GM21576 (cell line): ENCODE data around the gene MAP1B.
"Not testable (repeated sequence)": the region's sequence is repeated elsewhere in the genome, so short reads cannot be mapped to it uniquely, and the experiment has no call there.

ENCODE experiments used
- ATAC-seq: cut with Tn5 transposase; IDR thresholded peaks from one replicate; pipeline ENCODE4 v1.9.1; 2021; ENCODE audit warnings: mild to moderate bottlenecking, moderate library complexity; ENCODE audit not compliant: unreplicated experiment

The MAP1B gene

GRCh38 chr5:72159501-72159911 is 52.2 kb downstream of the MAP1B start:
- no peak for ATAC-seq

DNA sequence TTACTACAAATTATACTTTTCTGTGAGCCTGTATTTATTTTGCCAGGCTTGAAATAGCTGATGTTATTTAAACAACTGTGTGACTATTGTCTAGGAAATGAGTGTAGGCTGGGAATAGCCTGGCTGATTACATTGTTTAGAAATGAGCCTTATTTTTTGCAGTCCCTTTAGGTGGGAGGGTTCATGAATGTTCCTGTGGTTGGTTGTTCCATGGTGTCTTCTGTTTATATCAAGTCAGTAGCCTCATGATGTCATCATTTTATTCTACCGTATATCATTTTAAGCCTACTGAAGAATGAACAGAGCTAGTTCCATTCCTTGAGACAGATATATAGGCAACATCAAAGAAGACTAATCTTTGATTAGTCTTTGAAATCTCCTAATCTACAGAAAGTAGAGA is 53.1 kb downstream of the MAP1B start:
- no peak for ATAC-seq

DNA sequence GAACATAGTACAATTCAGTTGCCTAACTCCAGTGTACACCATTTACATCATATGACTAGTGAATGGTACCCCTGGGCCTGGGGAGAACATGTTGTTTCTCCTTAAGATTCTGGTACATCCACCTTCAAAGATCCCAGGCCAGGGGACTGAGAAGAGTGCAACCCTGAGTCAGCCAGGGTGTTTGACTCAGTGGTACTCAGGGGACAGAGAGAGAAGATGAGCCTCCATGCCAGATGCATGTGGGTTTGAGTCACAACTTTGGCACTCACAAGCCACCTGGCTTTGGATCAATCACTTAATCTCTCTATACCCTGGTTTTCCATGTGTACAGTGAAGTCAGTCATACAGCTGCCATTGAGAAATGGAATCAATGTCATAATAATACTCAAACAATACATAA is 53.7 kb downstream of the MAP1B start:
- ATAC-seq: no peak

DNA sequence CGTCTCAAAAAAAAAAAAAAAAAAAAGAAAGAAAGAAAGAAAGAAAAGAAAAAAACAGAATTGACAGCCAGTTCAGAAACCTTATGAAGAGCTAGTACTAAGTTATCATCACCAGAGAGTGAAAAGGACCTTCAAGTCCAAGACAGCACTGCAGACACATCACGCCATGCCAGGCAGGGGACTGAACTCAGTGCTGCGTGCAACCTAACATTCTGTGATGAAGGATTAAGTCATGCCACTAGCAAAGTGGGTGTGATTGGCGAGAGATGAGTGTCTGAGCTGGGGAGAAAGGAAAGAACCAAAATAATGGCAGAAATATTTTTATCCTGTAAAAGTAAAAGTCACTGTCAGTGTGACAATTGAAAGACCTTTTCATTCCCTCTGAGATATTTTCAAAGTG is 54.7 kb downstream of the MAP1B start:
- no peak for ATAC-seq

GRCh38 chr5:72163349-72163983 is 56.2 kb downstream of the MAP1B start:
- ATAC-seq: no peak

DNA sequence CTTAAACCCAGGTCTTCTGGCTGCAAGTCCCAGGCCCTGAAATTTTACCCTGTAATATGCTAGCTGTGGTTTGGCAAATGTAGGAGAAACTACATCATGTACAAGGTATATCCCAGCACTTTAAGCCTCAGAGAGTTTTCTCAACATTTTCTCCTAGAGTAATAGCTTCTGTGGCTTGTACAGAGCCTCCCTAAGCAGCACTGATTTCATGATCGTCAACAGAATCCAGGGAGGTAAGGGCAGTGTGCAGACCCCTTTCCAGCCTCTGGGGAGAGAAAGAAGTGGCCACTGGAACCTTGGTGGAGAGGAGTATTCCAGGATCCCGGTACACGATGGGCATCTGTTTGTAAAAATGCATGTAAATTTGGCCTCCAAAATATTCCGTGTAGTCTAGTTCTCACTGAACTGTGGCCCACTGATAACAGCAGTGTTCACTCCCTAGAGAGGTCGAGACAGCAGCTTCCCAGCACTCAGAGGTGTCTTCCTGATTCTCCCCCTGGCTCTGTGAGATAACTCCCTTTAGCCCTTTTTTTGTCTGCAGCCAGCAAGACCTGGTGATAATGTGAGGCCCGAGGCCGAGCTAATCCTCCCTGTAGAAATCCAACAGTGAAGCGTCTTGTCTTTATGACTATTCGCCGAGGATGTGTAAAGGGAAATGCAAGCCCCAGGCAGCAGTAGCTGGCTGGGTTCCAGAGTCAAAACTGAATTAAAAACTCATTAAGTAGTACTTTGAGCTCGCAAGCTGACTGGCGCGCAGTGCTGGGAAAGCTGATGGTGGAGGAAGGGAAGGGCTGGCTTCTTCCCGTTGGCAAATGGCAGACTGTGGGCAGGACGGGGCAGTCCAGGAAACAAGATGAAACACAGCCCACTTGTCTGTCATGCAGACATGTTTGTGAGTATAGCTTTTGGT is 59.0 kb downstream of the MAP1B start:
- ATAC-seq: no peak

GRCh38 chr5:72167257-72167656 is 60.0 kb downstream of the MAP1B start:
- no peak for ATAC-seq

DNA sequence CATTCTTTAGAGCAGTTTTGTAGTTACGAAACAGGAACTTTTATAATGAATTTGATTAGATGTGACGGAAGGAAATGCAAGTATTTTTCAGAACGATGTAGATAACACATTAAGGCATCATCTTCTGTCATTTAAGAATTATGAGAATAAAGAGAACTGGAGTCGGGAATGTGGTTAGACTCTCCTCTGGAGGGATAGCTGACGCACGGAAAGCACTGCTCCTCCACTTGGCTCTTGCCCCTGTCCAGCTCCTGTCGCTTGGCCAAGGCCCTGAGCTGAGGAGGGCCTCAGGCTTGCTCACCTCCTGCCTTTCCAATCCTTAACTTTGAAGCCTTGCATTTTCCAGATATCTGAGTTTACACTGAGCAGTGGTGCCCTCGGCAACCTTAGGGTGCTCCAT is 60.5 kb downstream of the MAP1B start:
- ATAC-seq: no peak

DNA sequence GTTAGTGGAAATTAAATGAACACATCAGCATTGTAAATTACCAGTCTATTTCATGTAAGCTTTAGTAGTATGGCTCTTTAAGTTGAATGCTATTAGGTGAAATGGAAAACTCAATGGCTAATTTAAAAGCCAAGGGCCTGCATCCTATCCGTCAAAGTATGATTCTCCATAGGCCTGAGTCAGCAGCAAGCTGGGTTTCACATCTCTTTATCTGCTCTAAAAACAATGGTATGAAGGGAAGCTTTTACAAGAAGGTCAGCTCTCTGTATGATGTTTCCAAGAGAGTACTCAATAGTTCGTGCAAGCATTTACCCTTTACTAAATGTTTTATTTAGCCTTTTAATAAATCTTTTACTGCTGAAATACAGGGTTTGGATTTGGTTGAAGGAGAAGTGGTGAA is 62.8 kb downstream of the MAP1B start:
- ATAC-seq: no peak

DNA sequence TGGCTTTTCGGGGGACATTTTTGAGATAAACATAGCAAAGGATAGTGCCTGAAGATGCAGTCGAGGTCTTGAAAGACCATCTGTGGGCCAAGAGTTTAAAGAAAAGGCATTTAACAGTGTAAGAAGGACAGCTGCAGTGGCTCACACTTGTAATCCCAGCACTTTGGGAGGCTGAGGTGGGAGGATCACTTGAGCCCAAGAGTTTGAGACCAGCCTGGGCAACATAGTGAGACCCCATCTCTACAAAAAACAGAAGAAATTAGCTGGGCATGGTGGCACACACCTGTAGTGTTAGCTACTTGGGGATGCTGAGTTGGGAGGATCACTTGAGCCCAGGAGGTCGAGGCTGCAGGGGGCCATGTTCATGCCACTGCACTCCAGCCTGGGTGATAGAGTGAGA is 63.9 kb downstream of the MAP1B start:
- ATAC-seq: not testable (repeated sequence)

GRCh38 chr5:72171667-72172066 is 64.4 kb downstream of the MAP1B start:
- ATAC-seq: no peak

DNA sequence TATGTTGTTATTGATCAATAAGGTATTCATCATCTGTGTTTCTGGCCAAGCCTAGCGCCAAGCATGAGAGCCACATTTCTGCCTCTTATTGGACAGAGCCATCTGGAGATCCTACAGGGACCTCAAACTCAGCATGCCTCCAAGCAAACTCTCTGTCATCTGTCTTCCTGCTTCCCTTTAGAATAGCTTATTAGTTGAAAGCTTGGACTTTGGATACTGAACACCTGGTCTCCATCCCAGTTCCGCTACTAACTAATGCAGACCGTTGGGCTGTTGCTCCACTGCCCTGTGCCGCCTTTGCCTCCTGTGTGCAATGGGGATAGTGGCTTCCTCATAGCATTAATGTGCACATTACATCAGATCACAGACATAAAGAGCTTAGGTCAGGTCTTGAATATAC is 65.5 kb downstream of the MAP1B start:
- no peak for ATAC-seq

DNA sequence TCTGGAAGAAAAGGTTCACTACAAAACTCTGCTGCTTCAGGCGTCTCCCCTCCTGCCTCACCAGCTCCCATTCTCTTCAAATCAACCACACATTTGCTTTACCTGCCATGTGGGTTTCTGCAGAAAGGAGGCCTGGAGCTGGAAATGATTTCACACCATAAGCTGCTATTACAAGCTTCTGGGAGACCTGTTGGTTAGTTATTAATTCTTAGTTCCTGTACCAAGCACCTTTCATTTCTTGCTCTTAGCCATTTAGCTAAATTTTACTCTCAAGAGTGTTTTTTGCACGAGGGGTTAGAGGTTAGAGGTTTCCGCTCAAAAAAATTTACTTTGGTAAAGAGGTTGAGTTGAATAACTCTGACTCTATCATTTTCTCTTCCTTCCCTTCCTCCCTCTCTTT is 70.3 kb downstream of the MAP1B start:
- no peak for ATAC-seq

DNA sequence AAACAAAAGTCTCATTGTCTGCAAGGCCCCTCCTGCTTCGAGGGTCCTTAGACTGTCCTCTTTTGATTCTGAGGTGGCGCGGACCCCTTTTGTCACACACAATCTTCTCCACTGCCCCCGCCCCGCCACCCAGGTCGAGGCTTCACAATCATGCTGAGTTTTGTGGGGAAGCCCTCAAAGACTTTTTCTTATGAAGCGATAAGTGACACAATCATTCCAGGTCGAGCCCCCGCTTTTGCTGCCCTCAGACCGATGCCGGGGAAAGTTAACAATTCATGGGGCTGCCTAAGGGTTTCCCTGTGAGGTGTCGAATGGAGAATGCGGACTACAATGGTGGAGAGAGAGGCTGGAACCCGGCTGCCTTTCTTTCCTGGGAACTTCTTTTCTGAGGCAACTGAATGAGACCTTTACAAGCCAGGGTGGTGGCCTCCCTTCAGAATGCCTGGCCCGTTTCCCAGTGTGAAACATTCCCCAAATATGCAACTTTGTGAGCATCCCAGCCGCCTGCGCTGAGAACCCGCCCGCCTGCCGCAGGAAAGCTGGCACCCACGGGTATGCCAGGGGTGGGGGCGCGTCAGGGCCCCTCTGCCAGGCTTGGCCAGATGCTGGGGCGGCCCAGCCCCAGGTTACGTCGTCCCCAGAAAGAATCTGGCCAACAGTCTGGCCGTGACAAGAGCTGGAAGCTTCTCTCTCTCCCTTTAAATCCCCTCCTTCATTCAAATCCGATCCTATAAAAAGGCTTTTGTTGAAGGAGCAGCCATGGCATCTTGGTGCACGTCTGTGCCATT is 71.9 kb downstream of the MAP1B start:
- ATAC-seq: no peak

DNA sequence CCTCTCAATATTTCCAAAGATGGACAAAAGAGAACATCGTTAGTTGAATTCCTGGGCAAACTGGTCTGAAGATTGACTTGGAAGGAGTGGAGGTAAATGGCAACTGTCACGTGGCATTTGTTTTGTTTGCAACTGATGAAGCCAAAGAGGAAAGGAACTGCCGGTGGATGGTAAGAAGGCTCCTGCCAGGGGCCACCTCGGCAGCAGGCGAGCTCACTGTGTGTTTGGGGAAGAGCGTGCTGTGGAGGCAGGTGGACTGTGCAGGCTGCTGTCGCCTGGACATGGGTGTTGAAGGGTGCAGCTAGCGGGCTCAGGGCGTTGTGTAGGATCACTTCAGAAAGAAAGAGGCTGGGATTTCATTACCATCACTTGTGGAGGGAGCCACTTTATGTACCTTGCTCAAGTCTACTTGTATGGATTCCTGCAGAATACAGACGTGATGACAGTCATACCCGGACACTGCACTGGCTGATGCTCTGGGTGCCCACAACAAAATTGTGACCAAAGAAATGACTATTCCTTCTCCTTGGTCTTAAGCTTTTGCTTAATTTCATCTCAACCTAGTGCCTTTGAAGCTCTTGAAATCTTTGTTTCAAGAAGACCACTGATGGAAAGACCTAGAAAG is 72.7 kb downstream of the MAP1B start:
- no peak for ATAC-seq

DNA sequence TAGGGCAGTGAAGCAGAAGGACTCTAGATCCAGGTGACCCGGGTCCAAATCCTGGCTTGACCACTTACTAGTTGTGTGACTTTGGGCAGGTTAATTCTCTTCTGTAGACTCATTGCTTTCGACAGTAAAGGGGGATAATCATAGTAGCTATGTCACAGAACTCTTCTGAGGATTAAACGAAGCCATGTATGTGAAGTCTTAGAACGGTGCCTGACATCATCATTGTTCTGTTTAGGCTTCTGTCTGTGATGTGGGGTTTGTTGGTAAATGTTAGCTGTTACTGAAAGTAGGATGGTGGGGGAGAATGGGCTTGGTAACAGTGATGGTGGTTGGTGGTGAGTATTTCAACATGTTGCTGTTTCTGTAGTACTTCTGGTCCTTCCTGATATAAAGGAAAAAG is 73.7 kb downstream of the MAP1B start:
- no peak for ATAC-seq

- ATAC-seq: no peak
Measured at GRCh38 chr5:72182686-72183085, 75.4 kb downstream of the MAP1B start.

DNA sequence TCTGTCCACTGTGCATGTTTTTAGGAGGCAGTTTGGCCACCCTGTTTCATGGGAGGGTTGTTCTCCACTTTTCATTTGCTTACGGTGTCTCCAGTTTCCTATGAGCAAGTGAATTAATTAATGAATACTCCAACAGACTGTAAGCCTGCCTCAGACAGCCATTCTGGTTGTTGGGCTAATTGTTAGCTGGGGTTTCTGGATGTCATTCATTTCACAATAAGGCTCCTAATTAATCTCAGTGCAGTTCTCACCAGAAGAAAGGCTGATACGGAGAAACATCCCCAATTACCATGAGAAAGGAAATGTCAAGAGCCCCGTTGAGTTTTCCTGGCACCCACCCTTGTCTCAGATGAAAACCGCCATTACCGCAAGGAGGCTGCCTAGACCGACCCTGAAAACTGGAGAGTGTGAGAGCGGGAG is 75.8 kb downstream of the MAP1B start:
- ATAC-seq: no peak

DNA sequence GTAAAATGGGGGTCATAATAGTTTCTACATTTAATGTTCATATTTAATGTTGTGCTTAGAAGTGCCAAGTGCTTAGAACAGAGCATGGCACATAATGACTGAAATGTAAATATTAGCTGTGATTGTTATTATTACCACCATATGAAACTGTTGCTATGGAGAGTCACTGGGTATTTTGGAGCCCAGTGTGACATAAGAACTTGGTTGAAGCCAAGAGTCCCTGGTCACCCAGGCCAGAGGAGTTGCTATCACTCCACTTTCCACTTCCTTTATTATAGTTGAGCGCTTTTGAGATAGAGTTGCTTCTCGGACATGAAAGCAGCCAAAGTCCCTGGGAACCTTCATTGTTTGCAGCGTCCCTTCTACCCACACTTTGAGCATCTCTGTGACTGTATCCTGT is 77.1 kb downstream of the MAP1B start:
- no peak for ATAC-seq

DNA sequence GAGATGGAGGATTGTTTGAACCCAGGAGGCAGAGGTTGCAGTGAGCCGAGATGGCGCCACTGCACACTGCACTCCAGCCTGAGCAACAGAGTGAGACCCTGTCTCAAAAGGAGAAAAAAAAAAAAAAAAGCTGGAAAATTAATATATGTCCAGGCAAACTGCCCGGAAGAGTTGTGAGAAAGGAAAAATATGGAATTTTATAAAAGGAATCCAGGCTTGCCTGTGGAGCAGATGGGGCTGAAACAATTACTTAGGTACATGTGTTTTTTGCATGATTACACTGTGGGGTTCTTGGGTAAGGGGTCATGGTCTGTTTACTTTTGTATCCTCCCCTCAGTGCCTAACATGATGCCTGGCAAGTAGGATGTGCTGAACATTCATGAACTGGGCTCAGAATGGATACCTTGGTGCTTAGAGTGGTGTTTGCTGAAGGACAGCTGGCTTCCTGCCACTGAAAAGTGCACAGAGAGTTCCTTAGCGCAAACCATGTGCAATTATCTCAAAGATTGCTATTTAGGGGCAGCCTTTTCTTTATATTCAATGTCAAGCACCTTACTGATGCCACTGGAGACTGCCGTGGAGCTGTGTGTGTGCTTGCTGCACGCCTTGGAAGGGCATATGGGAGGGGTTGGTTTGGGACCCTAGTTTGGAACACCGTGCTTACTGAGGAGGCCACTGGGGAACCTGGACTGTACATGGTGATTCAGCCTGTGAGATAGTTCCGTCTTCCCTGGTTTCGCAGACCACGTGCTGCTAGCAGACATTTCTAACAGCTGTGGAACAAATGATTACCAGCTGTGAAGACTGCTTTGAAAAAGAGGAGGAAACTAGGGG is 78.4 kb downstream of the MAP1B start:
- ATAC-seq: no peak
